ENCODE measurements around the gene UCHL3. TPM values are rescaled to one million over a fixed set of nuclear protein-coding genes. Genes with fewer than 3 reads are reported as not detected.

Gene UCHL3
- total and polyA plus RNA-seq, 9 of the 15 experiments (the other 6 are each of a cell fraction or from before 2014, with no cell fraction given): 42.2 to 112 (median 85.4) TPM

DNA sequence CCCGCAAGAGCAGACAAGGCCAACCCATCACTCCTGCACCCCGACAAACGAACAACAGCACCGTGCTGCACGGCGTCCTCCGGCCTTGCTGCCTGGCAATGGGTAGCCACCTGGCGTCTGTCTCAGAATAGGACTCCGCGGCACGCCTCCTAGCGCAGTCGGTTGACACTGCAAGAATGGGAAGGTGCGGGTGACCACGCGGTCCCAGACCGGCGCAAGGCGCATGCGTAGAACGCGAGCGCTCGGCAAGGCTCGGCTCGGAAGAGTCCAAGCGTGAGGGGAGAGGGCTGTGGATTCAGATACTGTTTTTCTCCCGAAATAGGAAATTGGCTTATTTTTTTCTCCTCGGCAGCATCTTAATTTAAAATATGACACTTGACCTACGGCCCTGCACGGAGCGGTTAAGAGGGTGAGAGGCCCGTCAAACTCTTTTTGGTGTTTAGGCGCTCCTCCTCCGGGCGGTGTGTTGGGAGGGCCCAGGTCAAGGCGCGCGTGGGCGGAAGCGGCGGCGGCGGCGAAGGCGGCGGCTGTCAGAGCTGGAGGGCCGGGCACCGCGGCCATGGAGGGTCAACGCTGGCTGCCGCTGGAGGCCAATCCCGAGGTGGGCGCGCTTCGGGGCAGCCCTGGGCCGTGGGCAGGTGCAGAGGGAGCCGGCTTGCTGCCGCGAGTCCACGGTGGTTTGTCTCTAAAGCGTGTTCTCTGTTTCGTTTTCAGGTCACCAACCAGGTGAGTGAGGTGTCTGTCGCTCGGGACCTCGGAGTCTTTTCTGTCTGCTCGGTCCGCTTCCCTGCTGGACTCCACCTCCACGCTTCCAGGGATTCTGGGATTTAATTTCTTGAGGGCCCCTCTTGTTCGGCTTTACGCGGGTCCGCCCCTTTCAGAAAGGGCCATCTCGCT is at the start of gene UCHL3 (continued):
- TF ChIP-seq ZNF347 (CRISPR knock-in tag; IDR thresholded peaks at IDR 0.05; ENCODE audit: low read depth): no peak
- TF ChIP-seq TSC22D4 (tag; IDR thresholded peaks at IDR 0.05): no peak
- TF ChIP-seq HNRNPL (IDR thresholded peaks at IDR 0.05; ENCODE audit: low read depth, low read length): no peak
- TF ChIP-seq, protein P1, sequence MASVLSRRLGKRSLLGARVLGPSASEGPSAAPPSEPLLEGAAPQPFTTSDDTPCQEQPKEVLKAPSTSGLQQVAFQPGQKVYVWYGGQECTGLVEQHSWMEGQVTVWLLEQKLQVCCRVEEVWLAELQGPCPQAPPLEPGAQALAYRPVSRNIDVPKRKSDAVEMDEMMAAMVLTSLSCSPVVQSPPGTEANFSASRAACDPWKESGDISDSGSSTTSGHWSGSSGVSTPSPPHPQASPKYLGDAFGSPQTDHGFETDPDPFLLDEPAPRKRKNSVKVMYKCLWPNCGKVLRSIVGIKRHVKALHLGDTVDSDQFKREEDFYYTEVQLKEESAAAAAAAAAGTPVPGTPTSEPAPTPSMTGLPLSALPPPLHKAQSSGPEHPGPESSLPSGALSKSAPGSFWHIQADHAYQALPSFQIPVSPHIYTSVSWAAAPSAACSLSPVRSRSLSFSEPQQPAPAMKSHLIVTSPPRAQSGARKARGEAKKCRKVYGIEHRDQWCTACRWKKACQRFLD (CRISPR knock-in tag; IDR thresholded peaks at IDR 0.05): peak; percentile 48; the same call in 1 of the 2 replicates
- TF ChIP-seq, protein P2, sequence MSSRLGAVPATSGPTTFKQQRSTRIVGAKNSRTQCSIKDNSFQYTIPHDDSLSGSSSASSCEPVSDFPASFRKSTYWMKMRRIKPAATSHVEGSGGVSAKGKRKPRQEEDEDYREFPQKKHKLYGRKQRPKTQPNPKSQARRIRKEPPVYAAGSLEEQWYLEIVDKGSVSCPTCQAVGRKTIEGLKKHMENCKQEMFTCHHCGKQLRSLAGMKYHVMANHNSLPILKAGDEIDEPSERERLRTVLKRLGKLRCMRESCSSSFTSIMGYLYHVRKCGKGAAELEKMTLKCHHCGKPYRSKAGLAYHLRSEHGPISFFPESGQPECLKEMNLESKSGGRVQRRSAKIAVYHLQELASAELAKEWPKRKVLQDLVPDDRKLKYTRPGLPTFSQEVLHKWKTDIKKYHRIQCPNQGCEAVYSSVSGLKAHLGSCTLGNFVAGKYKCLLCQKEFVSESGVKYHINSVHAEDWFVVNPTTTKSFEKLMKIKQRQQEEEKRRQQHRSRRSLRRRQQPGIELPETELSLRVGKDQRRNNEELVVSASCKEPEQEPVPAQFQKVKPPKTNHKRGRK (tag; IDR thresholded peaks at IDR 0.05): no peak
- TF ChIP-seq, protein P3, sequence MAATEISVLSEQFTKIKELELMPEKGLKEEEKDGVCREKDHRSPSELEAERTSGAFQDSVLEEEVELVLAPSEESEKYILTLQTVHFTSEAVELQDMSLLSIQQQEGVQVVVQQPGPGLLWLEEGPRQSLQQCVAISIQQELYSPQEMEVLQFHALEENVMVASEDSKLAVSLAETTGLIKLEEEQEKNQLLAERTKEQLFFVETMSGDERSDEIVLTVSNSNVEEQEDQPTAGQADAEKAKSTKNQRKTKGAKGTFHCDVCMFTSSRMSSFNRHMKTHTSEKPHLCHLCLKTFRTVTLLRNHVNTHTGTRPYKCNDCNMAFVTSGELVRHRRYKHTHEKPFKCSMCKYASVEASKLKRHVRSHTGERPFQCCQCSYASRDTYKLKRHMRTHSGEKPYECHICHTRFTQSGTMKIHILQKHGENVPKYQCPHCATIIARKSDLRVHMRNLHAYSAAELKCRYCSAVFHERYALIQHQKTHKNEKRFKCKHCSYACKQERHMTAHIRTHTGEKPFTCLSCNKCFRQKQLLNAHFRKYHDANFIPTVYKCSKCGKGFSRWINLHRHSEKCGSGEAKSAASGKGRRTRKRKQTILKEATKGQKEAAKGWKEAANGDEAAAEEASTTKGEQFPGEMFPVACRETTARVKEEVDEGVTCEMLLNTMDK (IDR thresholded peaks at IDR 0.05; ENCODE audit: borderline replicate concordance, insufficient read depth, low read depth, low read length, poor library complexity, severe bottlenecking): peak; percentile 74
- no peak for TF ChIP-seq CEBPB (tag; IDR thresholded peaks at IDR 0.05)
- TF ChIP-seq, protein P4, sequence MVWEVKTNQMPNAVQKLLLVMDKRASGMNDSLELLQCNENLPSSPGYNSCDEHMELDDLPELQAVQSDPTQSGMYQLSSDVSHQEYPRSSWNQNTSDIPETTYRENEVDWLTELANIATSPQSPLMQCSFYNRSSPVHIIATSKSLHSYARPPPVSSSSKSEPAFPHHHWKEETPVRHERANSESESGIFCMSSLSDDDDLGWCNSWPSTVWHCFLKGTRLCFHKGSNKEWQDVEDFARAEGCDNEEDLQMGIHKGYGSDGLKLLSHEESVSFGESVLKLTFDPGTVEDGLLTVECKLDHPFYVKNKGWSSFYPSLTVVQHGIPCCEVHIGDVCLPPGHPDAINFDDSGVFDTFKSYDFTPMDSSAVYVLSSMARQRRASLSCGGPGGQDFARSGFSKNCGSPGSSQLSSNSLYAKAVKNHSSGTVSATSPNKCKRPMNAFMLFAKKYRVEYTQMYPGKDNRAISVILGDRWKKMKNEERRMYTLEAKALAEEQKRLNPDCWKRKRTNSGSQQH (CRISPR knock-in tag; IDR thresholded peaks at IDR 0.05): no peak
- TF ChIP-seq, protein P5, sequence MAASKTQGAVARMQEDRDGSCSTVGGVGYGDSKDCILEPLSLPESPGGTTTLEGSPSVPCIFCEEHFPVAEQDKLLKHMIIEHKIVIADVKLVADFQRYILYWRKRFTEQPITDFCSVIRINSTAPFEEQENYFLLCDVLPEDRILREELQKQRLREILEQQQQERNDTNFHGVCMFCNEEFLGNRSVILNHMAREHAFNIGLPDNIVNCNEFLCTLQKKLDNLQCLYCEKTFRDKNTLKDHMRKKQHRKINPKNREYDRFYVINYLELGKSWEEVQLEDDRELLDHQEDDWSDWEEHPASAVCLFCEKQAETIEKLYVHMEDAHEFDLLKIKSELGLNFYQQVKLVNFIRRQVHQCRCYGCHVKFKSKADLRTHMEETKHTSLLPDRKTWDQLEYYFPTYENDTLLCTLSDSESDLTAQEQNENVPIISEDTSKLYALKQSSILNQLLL (CRISPR knock-in tag; IDR thresholded peaks at IDR 0.05; ENCODE audit: borderline replicate concordance): no peak
- TF ChIP-seq SIX5 (IDR thresholded peaks at IDR 0.05; ENCODE audit: borderline replicate concordance in 1 of 2, insufficient read depth in 1 of 2, low read depth in 1 of 2, low read length in 2 of 2): 0 out of 4 replicates have a peak, but pooled peaks of 1 of the 2 experiments have one; percentile 2
- no peak for TF ChIP-seq PTRF (tag; IDR thresholded peaks at IDR 0.05)
- no peak for TF ChIP-seq CHCHD3 (CRISPR knock-in tag; IDR thresholded peaks at IDR 0.05)
- TF ChIP-seq, protein P6, sequence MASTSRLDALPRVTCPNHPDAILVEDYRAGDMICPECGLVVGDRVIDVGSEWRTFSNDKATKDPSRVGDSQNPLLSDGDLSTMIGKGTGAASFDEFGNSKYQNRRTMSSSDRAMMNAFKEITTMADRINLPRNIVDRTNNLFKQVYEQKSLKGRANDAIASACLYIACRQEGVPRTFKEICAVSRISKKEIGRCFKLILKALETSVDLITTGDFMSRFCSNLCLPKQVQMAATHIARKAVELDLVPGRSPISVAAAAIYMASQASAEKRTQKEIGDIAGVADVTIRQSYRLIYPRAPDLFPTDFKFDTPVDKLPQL (IDR thresholded peaks at IDR 0.05; ENCODE audit: extremely low read depth, insufficient read length): no peak

Data from K562 (cell line).